ENCODE measurements around the gene TALDO1.

Gene TALDO1

GRCh38 chr11:704228-704674, 43.0 kb upstream of the TALDO1 start:
- H3K4me3 ChIP-seq (ENCODE audit: low read depth, low read length): no peak overlapping the region
- H3K9me3 ChIP-seq (ENCODE audit: control insufficient read depth, low read length): no peaks in the 10 kb centered on the region
- no peaks in the 10 kb centered on the region for H3K36me3 ChIP-seq (ENCODE audit: control insufficient read depth, insufficient read depth, low read length)
- no peaks in the 10 kb centered on the region for H3K27me3 ChIP-seq (ENCODE audit: control insufficient read depth, insufficient read depth, low read length)
- H2AFZ ChIP-seq: no peak overlapping the region
- no peak overlapping the region for H3K4me2 ChIP-seq (ENCODE audit: low read length)
- no peaks in the 10 kb centered on the region for H3K79me2 ChIP-seq
- H3K27ac ChIP-seq: no peak overlapping the region
- no peak for TF ChIP-seq CTCF (IDR thresholded peaks at IDR 0.05)
- no peak overlapping the region for H3K9ac ChIP-seq
- H3K4me1 ChIP-seq: no peaks in the 10 kb centered on the region

- Histone ChIP-seq H3K36me3 (ENCODE audit: control insufficient read depth, insufficient read depth, low read length) (no peaks in the 10 kb centered on the region), H3K9ac (no peak overlapping the region), H3K4me2 (ENCODE audit: low read length) (no peak overlapping the region), H3K4me3 (ENCODE audit: low read depth, low read length) (no peak overlapping the region), H2AFZ (no peak overlapping the region), H3K4me1 (no peaks in the 10 kb centered on the region), H3K27ac (no peak overlapping the region), H3K27me3 (ENCODE audit: control insufficient read depth, insufficient read depth, low read length) (no peaks in the 10 kb centered on the region), H3K9me3 (ENCODE audit: control insufficient read depth, low read length) (no peaks in the 10 kb centered on the region), H3K79me2 (no peaks in the 10 kb centered on the region)
- no peak for TF ChIP-seq CTCF (IDR thresholded peaks at IDR 0.05)
Observed at GRCh38 chr11:704781-705645, 42.3 kb upstream of the TALDO1 start.

- TF ChIP-seq CTCF (IDR thresholded peaks at IDR 0.05): no peak
- H2AFZ ChIP-seq: no peak within 1 kb of the TSS
- H3K79me2 ChIP-seq: no peaks in the 10 kb centered on the region
- no peak within 1 kb of the TSS for H3K9ac ChIP-seq
- no peaks in the 10 kb centered on the region for H3K9me3 ChIP-seq (ENCODE audit: control insufficient read depth, low read length)
- peak within 1 kb of the TSS; percentile 55 for H3K4me2 ChIP-seq (ENCODE audit: low read length)
- H3K36me3 ChIP-seq (ENCODE audit: control insufficient read depth, insufficient read depth, low read length): no peaks in the 10 kb centered on the region
- H3K4me1 ChIP-seq: no peaks in the 10 kb centered on the region
- no peaks in the 10 kb centered on the region for H3K27me3 ChIP-seq (ENCODE audit: control insufficient read depth, insufficient read depth, low read length)
- no peak within 1 kb of the TSS for H3K27ac ChIP-seq
- no peak within 1 kb of the TSS for H3K4me3 ChIP-seq (ENCODE audit: low read depth, low read length)
Observed at GRCh38 chr11:705646-706438, 41.4 kb upstream of the TALDO1 start, which contains the start of gene EPS8L2. EPS8L2 (plus strand) TSS chr11:706231; CDS start chr11:709408, 3,177 bp downstream.

- Histone ChIP-seq H3K4me3 (ENCODE audit: low read depth, low read length) (no peak overlapping the region), H3K27ac (no peak overlapping the region), H3K36me3 (ENCODE audit: control insufficient read depth, insufficient read depth, low read length) (no peaks in the 10 kb centered on the region), H3K4me1 (no peaks in the 10 kb centered on the region), H3K9ac (no peak overlapping the region), H3K4me2 (ENCODE audit: low read length) (peak overlapping the region; percentile 55), H3K79me2 (no peaks in the 10 kb centered on the region), H2AFZ (no peak overlapping the region), H3K9me3 (ENCODE audit: control insufficient read depth, low read length) (no peaks in the 10 kb centered on the region), H3K27me3 (ENCODE audit: control insufficient read depth, insufficient read depth, low read length) (no peaks in the 10 kb centered on the region)
- no peak for TF ChIP-seq CTCF (IDR thresholded peaks at IDR 0.05)
Observed at GRCh38 chr11:706439-706956, 40.8 kb upstream of the TALDO1 start.
